Inflammatory macrophage (primary cell): ENCODE data around the gene FLOT1.
A peak's percentile ranks its signal among the peaks of the same experiment; 100 is the strongest.
"Not testable (repeated sequence)": the region's sequence is repeated elsewhere in the genome, so short reads cannot be mapped to it uniquely, and the experiment has no call there.

Experiments
- DNase-seq, 2 donors: peaks; one replicate each; pipeline ENCODE4 v3.0.0-alpha.2; 2020 to 2022

The FLOT1 gene

GRCh38 chr6:30767158-30767943 is 24.9 kb upstream of the FLOT1 start:
- DNase-seq, result no peak

- peak in 1 of 2 donors; percentile 51 for DNase-seq
Measured at GRCh38 chr6:30766461-30767157, 24.1 kb upstream of the FLOT1 start.

- not testable (repeated sequence) for DNase-seq
Measured at GRCh38 chr6:30765495-30765894, 23.0 kb upstream of the FLOT1 start.

- not testable (repeated sequence) for DNase-seq
Measured at GRCh38 chr6:30764490-30765043, 22.1 kb upstream of the FLOT1 start.

GRCh38 chr6:30763618-30764489 is 21.4 kb upstream of the FLOT1 start:
- DNase-seq, result no peak

GRCh38 chr6:30763155-30763617 is 20.7 kb upstream of the FLOT1 start:
- DNase-seq, result no peak

- no peak for DNase-seq
Measured at GRCh38 chr6:30761791-30762429, 19.4 kb upstream of the FLOT1 start.

- DNase-seq, result peak; percentile 48 to 51
Measured at GRCh38 chr6:30760549-30760948, 18.1 kb upstream of the FLOT1 start.

- no peak for DNase-seq
Measured at GRCh38 chr6:30759575-30760239, 17.2 kb upstream of the FLOT1 start.

- DNase-seq, result no peak
Measured at GRCh38 chr6:30757261-30757904, 14.9 kb upstream of the FLOT1 start.

- DNase-seq, result not testable (repeated sequence)
Measured at GRCh38 chr6:30756405-30757003, 14.0 kb upstream of the FLOT1 start.

GRCh38 chr6:30754631-30755030 is 12.1 kb upstream of the FLOT1 start:
- no peak for DNase-seq

- peak; percentile 81 to 82 for DNase-seq
Measured at GRCh38 chr6:30752157-30752927, 9.9 kb upstream of the FLOT1 start.

GRCh38 chr6:30750379-30750668 is 7.8 kb upstream of the FLOT1 start:
- no peak for DNase-seq

GRCh38 chr6:30749554-30750378 is 7.3 kb upstream of the FLOT1 start:
- no peak for DNase-seq

GRCh38 chr6:30748851-30749540 is 6.5 kb upstream of the FLOT1 start:
- DNase-seq, result no peak

- no peak for DNase-seq
Measured at GRCh38 chr6:30747902-30748769, 5.6 kb upstream of the FLOT1 start.
